HL-60/S4 (cell line): Measurements from ENCODE around the gene MACROD1.

ENCODE experiments used
- in situ Hi-C: fragments of 300-500 bp; cut with MboI; formaldehyde crosslinking; loops from 2 replicates; pipeline ENCODE4 v1.14.3; 2022; ENCODE audit warnings: low sequenced_read_pairs

Gene MACROD1

GRCh38 chr11:64040684-64041322, 125.1 kb downstream of the MACROD1 start:
- in situ Hi-C loops: no loop called here

- in situ Hi-C loops: no loop called here
Measured at GRCh38 chr11:64039012-64039665, 126.8 kb downstream of the MACROD1 start.

GRCh38 chr11:64038500-64038899, 127.4 kb downstream of the MACROD1 start:
- in situ Hi-C loops: no loop called here

GRCh38 chr11:64037027-64037634, 128.8 kb downstream of the MACROD1 start:
- in situ Hi-C loops: no loop called here

- in situ Hi-C loops: no loop called here
Measured at GRCh38 chr11:64036087-64037026, 129.6 kb downstream of the MACROD1 start.

GRCh38 chr11:64035576-64035975, 130.3 kb downstream of the MACROD1 start, which contains the start of gene FLRT1:
Gene FLRT1 (plus strand): TSS chr11:64035931. CDS start chr11:64116268, 80,337 bp downstream.
- in situ Hi-C loops: no loop called here

- in situ Hi-C loops: no loop called here
Measured at GRCh38 chr11:64035081-64035524, 130.8 kb downstream of the MACROD1 start.

- in situ Hi-C loops: no loop called here
Measured at GRCh38 chr11:64034411-64034811, 131.5 kb downstream of the MACROD1 start.

GRCh38 chr11:64032050-64032449, 133.9 kb downstream of the MACROD1 start:
- in situ Hi-C loops: no loop called here

GRCh38 chr11:64031001-64031400, 134.9 kb downstream of the MACROD1 start:
- in situ Hi-C loops: no loop called here

GRCh38 chr11:64029773-64030172, 136.1 kb downstream of the MACROD1 start:
- in situ Hi-C loops: no loop called here

- in situ Hi-C loops: no loop called here
Measured at GRCh38 chr11:64028398-64029115, 137.4 kb downstream of the MACROD1 start.

GRCh38 chr11:64027651-64028397, 138.1 kb downstream of the MACROD1 start:
- in situ Hi-C loops: no loop called here

GRCh38 chr11:64026575-64027205, 139.2 kb downstream of the MACROD1 start:
- in situ Hi-C loops: no loop called here

- in situ Hi-C loops: no loop called here
Measured at GRCh38 chr11:64025205-64025604, 140.7 kb downstream of the MACROD1 start.

GRCh38 chr11:64023712-64024710, 141.9 kb downstream of the MACROD1 start:
- in situ Hi-C loops: no loop called here

GRCh38 chr11:64022125-64022784, 143.7 kb downstream of the MACROD1 start:
- in situ Hi-C loops: no loop called here

GRCh38 chr11:64021757-64022093, 144.2 kb downstream of the MACROD1 start:
- in situ Hi-C loops: no loop called here
